GM12878 (cell line): Measurements from ENCODE around the gene TMEM132D. TPM values are rescaled to one million over a fixed set of nuclear protein-coding genes. Genes with fewer than 3 reads are reported as not detected.

Experiments
- ATAC-seq: fragments of 200-7000 bp; cut with Tn5 transposase; 3 replicates; pipeline ENCODE4 v1.9.1; 2020; ENCODE audit warnings: mild to moderate bottlenecking, moderate library complexity
- BruUV-seq: library from RNA; stranded (reverse); fragments of 400-500 nt; replicated peaks from 2 replicates; lab custom pipeline; 2021; lab: Mats Ljungman, UMichigan
- CTCF ChIA-PET: fragments of 300-600 bp; sonication (Branson Sonifier 250); formaldehyde crosslinking; extraction: SDS; loops from one replicate; lab custom pipeline; 2021; ENCODE audit warnings: inconsistent platforms; lab: Yijun Ruan, JAX
- POLR2A ChIA-PET: fragments of 350-600 bp; formaldehyde crosslinking; extraction: SDS; loops from one replicate; lab custom pipeline; 2021; ENCODE audit warnings: inconsistent platforms; lab: Charles Lee
- RAD21 ChIA-PET: fragments of 300-600 bp; sonication (Branson Sonifier 250); formaldehyde crosslinking; loops from one replicate; lab custom pipeline; 2023; ENCODE audit warnings: antibody characterized with exemption; ENCODE audit not compliant: unreplicated experiment; lab: Charles Lee
- SMC1A ChIA-PET: fragments of 300-600 bp; sonication (Branson Sonifier 250); formaldehyde crosslinking; loops from one replicate; lab custom pipeline; 2023; ENCODE audit not compliant: unreplicated experiment, uncharacterized antibody; lab: Charles Lee
- DNase-seq: peaks from one replicate; pipeline ENCODE4 v3.0.0-alpha.2; 2011; ENCODE audit warnings: low read depth, low spot score
- FAIRE-seq: peaks from 3 replicates; lab custom pipeline; 2011; peaks lifted over from hg19 to GRCh38; lab: Jason Lieb, UNC
- H2AFZ ChIP-seq: 2 replicates; pipeline ENCODE4 v1.6.0; 2011; ENCODE audit warnings: low read depth, low read length, control low read depth; ENCODE audit not compliant: control insufficient read depth
- H3K27ac ChIP-seq: 2 replicates; pipeline ENCODE4 v1.5.1; 2011; ENCODE audit warnings: control low read depth; ENCODE audit not compliant: control insufficient read depth, insufficient read depth
- H3K27me3 ChIP-seq, 2 experiments: replicated peaks in 1 of 2; 2 replicates each; pipeline versions ENCODE4 v1.6.0 to v1.6.1; 2011; ENCODE audit warnings: low read length in 1 of 2; ENCODE audit not compliant: control insufficient read depth in 2 of 2, insufficient read depth in 2 of 2
- H3K36me3 ChIP-seq, 2 experiments: 2 replicates each; pipeline ENCODE4 v1.5.1; 2011; ENCODE audit warnings: low read length in 1 of 2; ENCODE audit not compliant: control insufficient read depth in 2 of 2, insufficient read depth in 2 of 2
- H3K4me1 ChIP-seq: 2 replicates; pipeline ENCODE4 v1.6.1; 2011; ENCODE audit warnings: mild to moderate bottlenecking, low read length, moderate library complexity, mixed read lengths; ENCODE audit not compliant: control insufficient read depth, insufficient read depth
- H3K4me2 ChIP-seq: 2 replicates; pipeline ENCODE4 v1.6.0; 2011; ENCODE audit warnings: control low read depth; ENCODE audit not compliant: control insufficient read depth, insufficient read depth
- H3K4me3 ChIP-seq: fragments of 200-600 bp; sonication (generic); 2 replicates; pipeline ENCODE4 v1.5.1; 2016
- H3K79me2 ChIP-seq: 2 replicates; pipeline ENCODE4 v1.6.0; 2011; ENCODE audit warnings: low read length; ENCODE audit not compliant: control insufficient read depth, insufficient read depth
- H3K9ac ChIP-seq: 2 replicates; pipeline ENCODE4 v1.8.0; 2011; ENCODE audit warnings: low read length, control low read depth, mixed read lengths; ENCODE audit not compliant: control insufficient read depth, insufficient read depth
- H3K9me3 ChIP-seq: replicated peaks from 3 replicates; pipeline ENCODE4 v1.5.1; 2011; ENCODE audit warnings: mild to moderate bottlenecking, low read length; ENCODE audit not compliant: control insufficient read depth, insufficient read depth
- H4K20me1 ChIP-seq: 2 replicates; pipeline ENCODE4 v1.6.0; 2011; ENCODE audit not compliant: control insufficient read depth, insufficient read depth
- EGR1 ChIP-seq, 2 experiments: IDR thresholded peaks; 1 replicate in 1 of 2; 2 replicates in 1 of 2; pipeline ENCODE4 v1.6.1; 2011 to 2012; ENCODE audit warnings: low read depth in 2 of 2, low read length in 2 of 2, borderline replicate concordance in 1 of 2, mild to moderate bottlenecking in 1 of 2, moderate library complexity in 1 of 2
- SMC3 ChIP-seq: IDR thresholded peaks from 2 replicates; pipeline ENCODE4 v1.6.1; 2011; ENCODE audit warnings: low read length, improper control_type of control experiment, borderline replicate concordance
- WGBS: methylation state at CpG from one replicate; pipeline ENCODE4 v1.1.6; 2016; ENCODE audit warnings: low lambda C conversion rate; ENCODE audit not compliant: insufficient replicate concordance, insufficient coverage; ENCODE audit errors: missing lambda C conversion rate; 5-methylcytosine and 5-hydroxymethylcytosine counted together
- in situ Hi-C: fragments of 300-500 bp; cut with MboI; formaldehyde crosslinking; loops from 9 replicates; pipeline ENCODE4 v1.14.3; 2018; ENCODE audit warnings: mixed read lengths
- intact Hi-C: fragments of 100-400 bp; cut with micrococcal nuclease; formaldehyde crosslinking; loops from one replicate; pipeline ENCODE4 v1.14.2; 2022; ENCODE audit not compliant: unreplicated experiment
- polyA plus RNA-seq, 11 experiments: library from polyadenylated mRNA; depleted of rRNA in 4 of 11; unstranded in 6 of 11; stranded (reverse) in 5 of 11; fragments of >200 nt; fragmentation: Nextera tagmentation in 4 of 11; fragmentation: Illumina TruSeq in 1 of 11; extraction: Ambion mirVana in 4 of 11; extraction: Trizol in 1 of 11; gene quantifications; 1 replicate in 1 of 11; 2 replicates in 10 of 11; pipeline versions ENCODE4 v1.2.1 to v1.2.3, GENCODE V29; 2011 to 2016; ENCODE audit warnings: inconsistent platforms in 2 of 11, missing spikeins in 2 of 11, low read depth in 1 of 11
- total RNA-seq, 4 experiments: library from RNA; depleted of rRNA in 3 of 4; stranded (reverse); fragments of >200 nt in 3 of 4; fragmentation: Illumina TruSeq in 1 of 4; extraction: Trizol in 1 of 4; gene quantifications; 2 replicates each; pipeline versions ENCODE4 v1.2.1 to v1.2.3, GENCODE V29; 2013 to 2021
- TF ChIP-seq, protein P1 (sequence below): IDR thresholded peaks from 2 replicates; pipeline ENCODE4 v1.6.1; 2012; ENCODE audit warnings: improper control_type of control experiment, low read depth, low read length; ENCODE audit not compliant: insufficient replicate concordance
- TF ChIP-seq, protein P2 (sequence below): fragments of 450-650 bp; formaldehyde crosslinking; IDR thresholded peaks from 2 replicates; pipeline ENCODE4 v1.4.0; 2020; ENCODE audit warnings: mild to moderate bottlenecking, moderate library complexity
- TF ChIP-seq, protein P3 (sequence below): fragments of 450-650 bp; IDR thresholded peaks from 2 replicates; pipeline ENCODE4 v1.6.1; 2016; ENCODE audit warnings: mild to moderate bottlenecking
- TF ChIP-seq, protein P4 (sequence below): IDR thresholded peaks from 2 replicates; pipeline ENCODE4 v1.6.1; 2012; ENCODE audit warnings: low read depth, low read length, improper control_type of control experiment

TMEM132D gene
- total and polyA plus RNA-seq, 10 of the 15 experiments (the other 5 are each of a cell fraction or from before 2014, with no cell fraction given): under 0.01 to 0.12 (median 0.02) TPM; not detected in 3

DNA sequence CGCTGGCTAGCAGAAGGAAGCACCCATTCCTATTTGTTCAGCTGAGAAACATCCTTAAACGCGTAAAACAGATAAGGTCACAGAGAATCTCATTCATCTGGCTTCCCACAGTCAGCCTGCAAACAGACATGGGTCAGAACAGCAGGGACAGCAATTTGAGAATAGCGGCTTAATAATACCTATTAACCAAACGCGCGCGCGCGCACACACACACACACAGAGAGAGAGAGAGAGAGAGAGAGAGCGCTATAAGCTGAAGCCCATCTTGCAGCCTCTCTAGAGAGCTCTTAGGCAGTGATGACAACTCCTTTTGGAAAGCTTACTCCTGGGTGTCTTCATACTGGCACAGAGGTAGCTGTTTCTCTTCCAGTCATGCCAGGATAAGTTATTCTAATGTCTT is 26.4 kb downstream of the TMEM132D start:
- no peak for FAIRE-seq
- H3K27me3 ChIP-seq: no peaks in the 10 kb centered on the region
- no peaks in the 10 kb centered on the region for H3K4me1 ChIP-seq
- no peaks in the 10 kb centered on the region for H3K79me2 ChIP-seq
- H3K4me2 ChIP-seq: no peak overlapping the region
- no peak overlapping the region for H2AFZ ChIP-seq
- RAD21 ChIA-PET: no interaction called here
- H4K20me1 ChIP-seq: no peaks in the 10 kb centered on the region
- in situ Hi-C loops (no loop called here), intact Hi-C loops (no loop called here)
- H3K27ac ChIP-seq: no peak overlapping the region
- ATAC-seq: no peak
- H3K36me3 ChIP-seq: no peaks in the 10 kb centered on the region
- 92% methylated on average over 11 of the region's 11 CpGs for WGBS
- POLR2A ChIA-PET: no interaction called here
- CTCF ChIA-PET: interaction anchor here (0.6 to 0.9 kb wide), 2 partner anchors 8 to 137 kb away, joined by 3 read pairs; no protein-coding TSS in a partner anchor
- SMC1A ChIA-PET: interaction anchor here (1.2 kb wide), 1 partner anchor 50 kb away, joined by 3 read pairs; no protein-coding TSS in a partner anchor
- H3K4me3 ChIP-seq: no peak overlapping the region
- no peak for DNase-seq
- H3K9ac ChIP-seq: no peak overlapping the region
- no TSS peak for BruUV-seq
- no peaks in the 10 kb centered on the region for H3K9me3 ChIP-seq
- TF ChIP-seq, protein P1, sequence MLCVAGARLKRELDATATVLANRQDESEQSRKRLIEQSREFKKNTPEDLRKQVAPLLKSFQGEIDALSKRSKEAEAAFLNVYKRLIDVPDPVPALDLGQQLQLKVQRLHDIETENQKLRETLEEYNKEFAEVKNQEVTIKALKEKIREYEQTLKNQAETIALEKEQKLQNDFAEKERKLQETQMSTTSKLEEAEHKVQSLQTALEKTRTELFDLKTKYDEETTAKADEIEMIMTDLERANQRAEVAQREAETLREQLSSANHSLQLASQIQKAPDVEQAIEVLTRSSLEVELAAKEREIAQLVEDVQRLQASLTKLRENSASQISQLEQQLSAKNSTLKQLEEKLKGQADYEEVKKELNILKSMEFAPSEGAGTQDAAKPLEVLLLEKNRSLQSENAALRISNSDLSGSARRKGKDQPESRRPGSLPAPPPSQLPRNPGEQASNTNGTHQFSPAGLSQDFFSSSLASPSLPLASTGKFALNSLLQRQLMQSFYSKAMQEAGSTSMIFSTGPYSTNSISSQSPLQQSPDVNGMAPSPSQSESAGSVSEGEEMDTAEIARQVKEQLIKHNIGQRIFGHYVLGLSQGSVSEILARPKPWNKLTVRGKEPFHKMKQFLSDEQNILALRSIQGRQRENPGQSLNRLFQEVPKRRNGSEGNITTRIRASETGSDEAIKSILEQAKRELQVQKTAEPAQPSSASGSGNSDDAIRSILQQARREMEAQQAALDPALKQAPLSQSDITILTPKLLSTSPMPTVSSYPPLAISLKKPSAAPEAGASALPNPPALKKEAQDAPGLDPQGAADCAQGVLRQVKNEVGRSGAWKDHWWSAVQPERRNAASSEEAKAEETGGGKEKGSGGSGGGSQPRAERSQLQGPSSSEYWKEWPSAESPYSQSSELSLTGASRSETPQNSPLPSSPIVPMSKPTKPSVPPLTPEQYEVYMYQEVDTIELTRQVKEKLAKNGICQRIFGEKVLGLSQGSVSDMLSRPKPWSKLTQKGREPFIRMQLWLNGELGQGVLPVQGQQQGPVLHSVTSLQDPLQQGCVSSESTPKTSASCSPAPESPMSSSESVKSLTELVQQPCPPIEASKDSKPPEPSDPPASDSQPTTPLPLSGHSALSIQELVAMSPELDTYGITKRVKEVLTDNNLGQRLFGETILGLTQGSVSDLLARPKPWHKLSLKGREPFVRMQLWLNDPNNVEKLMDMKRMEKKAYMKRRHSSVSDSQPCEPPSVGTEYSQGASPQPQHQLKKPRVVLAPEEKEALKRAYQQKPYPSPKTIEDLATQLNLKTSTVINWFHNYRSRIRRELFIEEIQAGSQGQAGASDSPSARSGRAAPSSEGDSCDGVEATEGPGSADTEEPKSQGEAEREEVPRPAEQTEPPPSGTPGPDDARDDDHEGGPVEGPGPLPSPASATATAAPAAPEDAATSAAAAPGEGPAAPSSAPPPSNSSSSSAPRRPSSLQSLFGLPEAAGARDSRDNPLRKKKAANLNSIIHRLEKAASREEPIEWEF: no peak
- TF ChIP-seq, protein P2, sequence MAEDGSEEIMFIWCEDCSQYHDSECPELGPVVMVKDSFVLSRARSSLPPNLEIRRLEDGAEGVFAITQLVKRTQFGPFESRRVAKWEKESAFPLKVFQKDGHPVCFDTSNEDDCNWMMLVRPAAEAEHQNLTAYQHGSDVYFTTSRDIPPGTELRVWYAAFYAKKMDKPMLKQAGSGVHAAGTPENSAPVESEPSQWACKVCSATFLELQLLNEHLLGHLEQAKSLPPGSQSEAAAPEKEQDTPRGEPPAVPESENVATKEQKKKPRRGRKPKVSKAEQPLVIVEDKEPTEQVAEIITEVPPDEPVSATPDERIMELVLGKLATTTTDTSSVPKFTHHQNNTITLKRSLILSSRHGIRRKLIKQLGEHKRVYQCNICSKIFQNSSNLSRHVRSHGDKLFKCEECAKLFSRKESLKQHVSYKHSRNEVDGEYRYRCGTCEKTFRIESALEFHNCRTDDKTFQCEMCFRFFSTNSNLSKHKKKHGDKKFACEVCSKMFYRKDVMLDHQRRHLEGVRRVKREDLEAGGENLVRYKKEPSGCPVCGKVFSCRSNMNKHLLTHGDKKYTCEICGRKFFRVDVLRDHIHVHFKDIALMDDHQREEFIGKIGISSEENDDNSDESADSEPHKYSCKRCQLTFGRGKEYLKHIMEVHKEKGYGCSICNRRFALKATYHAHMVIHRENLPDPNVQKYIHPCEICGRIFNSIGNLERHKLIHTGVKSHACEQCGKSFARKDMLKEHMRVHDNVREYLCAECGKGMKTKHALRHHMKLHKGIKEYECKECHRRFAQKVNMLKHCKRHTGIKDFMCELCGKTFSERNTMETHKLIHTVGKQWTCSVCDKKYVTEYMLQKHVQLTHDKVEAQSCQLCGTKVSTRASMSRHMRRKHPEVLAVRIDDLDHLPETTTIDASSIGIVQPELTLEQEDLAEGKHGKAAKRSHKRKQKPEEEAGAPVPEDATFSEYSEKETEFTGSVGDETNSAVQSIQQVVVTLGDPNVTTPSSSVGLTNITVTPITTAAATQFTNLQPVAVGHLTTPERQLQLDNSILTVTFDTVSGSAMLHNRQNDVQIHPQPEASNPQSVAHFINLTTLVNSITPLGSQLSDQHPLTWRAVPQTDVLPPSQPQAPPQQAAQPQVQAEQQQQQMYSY (CRISPR knock-in tag): no peak
- TF ChIP-seq, protein P3, sequence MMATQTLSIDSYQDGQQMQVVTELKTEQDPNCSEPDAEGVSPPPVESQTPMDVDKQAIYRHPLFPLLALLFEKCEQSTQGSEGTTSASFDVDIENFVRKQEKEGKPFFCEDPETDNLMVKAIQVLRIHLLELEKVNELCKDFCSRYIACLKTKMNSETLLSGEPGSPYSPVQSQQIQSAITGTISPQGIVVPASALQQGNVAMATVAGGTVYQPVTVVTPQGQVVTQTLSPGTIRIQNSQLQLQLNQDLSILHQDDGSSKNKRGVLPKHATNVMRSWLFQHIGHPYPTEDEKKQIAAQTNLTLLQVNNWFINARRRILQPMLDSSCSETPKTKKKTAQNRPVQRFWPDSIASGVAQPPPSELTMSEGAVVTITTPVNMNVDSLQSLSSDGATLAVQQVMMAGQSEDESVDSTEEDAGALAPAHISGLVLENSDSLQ: no peak
- TF ChIP-seq EGR1 (IDR thresholded peaks at IDR 0.05; ENCODE audit: borderline replicate concordance in 1 of 2, low read depth in 2 of 2, low read length in 2 of 2) (no peak), SMC3 (no peak)
- TF ChIP-seq, protein P4, sequence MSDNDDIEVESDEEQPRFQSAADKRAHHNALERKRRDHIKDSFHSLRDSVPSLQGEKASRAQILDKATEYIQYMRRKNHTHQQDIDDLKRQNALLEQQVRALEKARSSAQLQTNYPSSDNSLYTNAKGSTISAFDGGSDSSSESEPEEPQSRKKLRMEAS: no peak
- TF ChIP-seq, all 136 proteins: peak for 0
